Thymus (tissue), 11 donors: Measurements from ENCODE around the gene LRMDA. TPM values are rescaled to one million over a fixed set of nuclear protein-coding genes. Genes with fewer than 3 reads are reported as not detected.
A peak's percentile ranks its signal among the peaks of the same experiment; 100 is the strongest.

ENCODE experiments used
- DNase-seq, 9 donors: peaks; one replicate each; pipeline ENCODE4 v3.0.0-alpha.2; 2013; ENCODE audit warnings: low spot score in 9 of 9, low read depth in 6 of 9, missing footprints in 1 of 9
- H3K27ac ChIP-seq, 2 donors: one replicate each; pipeline ENCODE4 v1.5.1; 2013; ENCODE audit warnings: control low read depth in 1 of 2, low read depth in 1 of 2, low read length in 1 of 2, mild to moderate bottlenecking in 1 of 2, moderate library complexity in 1 of 2
- H3K27me3 ChIP-seq, 2 donors: one replicate each; pipeline ENCODE4 v1.5.1; 2013; ENCODE audit warnings: low read length in 1 of 2; ENCODE audit not compliant: control insufficient read depth in 2 of 2, insufficient read depth in 1 of 2
- H3K36me3 ChIP-seq, 2 donors: one replicate each; pipeline ENCODE4 v1.5.1; 2013; ENCODE audit warnings: low read length in 1 of 2, mild to moderate bottlenecking in 1 of 2, moderate library complexity in 1 of 2; ENCODE audit not compliant: control insufficient read depth in 2 of 2, insufficient read depth in 2 of 2
- H3K4me1 ChIP-seq, 2 donors: one replicate each; pipeline ENCODE4 v1.5.1; 2013; ENCODE audit warnings: low read length in 2 of 2; ENCODE audit not compliant: control insufficient read depth in 2 of 2, insufficient read depth in 2 of 2
- H3K4me3 ChIP-seq, 2 donors: one replicate each; pipeline ENCODE4 v1.5.1; 2013; ENCODE audit warnings: low read length in 2 of 2, control low read depth in 1 of 2, mild to moderate bottlenecking in 1 of 2
- H3K9me3 ChIP-seq, 2 donors: one replicate each; pipeline ENCODE4 v1.5.1; 2013; ENCODE audit warnings: low read length in 1 of 2, mild to moderate bottlenecking in 1 of 2; ENCODE audit not compliant: control insufficient read depth in 2 of 2, insufficient read depth in 1 of 2
- WGBS: extraction: QIAGEN DNeasy Blood & Tissue Kit; methylation state at CpG from one replicate; pipeline ENCODE4 v1.1.7; 2013; 5-methylcytosine and 5-hydroxymethylcytosine counted together
- polyA plus RNA-seq: library from polyadenylated mRNA; stranded (reverse); fragments of 200-250 nt; gene quantifications from one replicate; pipeline ENCODE4 v1.2.3, GENCODE V29; 2013
- total RNA-seq: library from RNA; stranded (reverse); fragments of 120-200 nt; gene quantifications from one replicate; pipeline ENCODE4 v1.2.4, GENCODE V29; 2013
- donor health status: healthy.

LRMDA gene
- total and polyA plus RNA-seq, 2 donors: 2.5 to 4.6 TPM

GRCh38 chr10:75461672-75462649 lies 30.5 kb downstream of the LRMDA start:
- H3K9me3 ChIP-seq: no peaks in the 10 kb centered on the region
- WGBS: 92% methylated on average over 15 of the region's 15 CpGs
- H3K36me3 ChIP-seq: no peaks in the 10 kb centered on the region
- no peak for DNase-seq
- H3K27me3 ChIP-seq: no peaks in the 10 kb centered on the region
- no peak overlapping the region for H3K27ac ChIP-seq
- H3K4me3 ChIP-seq: no peak overlapping the region
- H3K4me1 ChIP-seq: no peaks in the 10 kb centered on the region

- Histone ChIP-seq H3K27me3 (no peaks in the 10 kb centered on the region), H3K9me3 (no peaks in the 10 kb centered on the region), H3K4me1 (no peaks in the 10 kb centered on the region), H3K27ac (no peak overlapping the region), H3K36me3 (no peaks in the 10 kb centered on the region), H3K4me3 (no peak overlapping the region)
- no peak for DNase-seq
- 88% methylated on average over 9 of the region's 9 CpGs for WGBS
Measured at GRCh38 chr10:75462865-75463264, 31.4 kb downstream of the LRMDA start.

GRCh38 chr10:75464478-75465449 lies 33.3 kb downstream of the LRMDA start:
- Histone ChIP-seq H3K27me3 (no peaks in the 10 kb centered on the region), H3K9me3 (no peaks in the 10 kb centered on the region), H3K4me1 (no peaks in the 10 kb centered on the region), H3K36me3 (no peaks in the 10 kb centered on the region), H3K4me3 (no peak overlapping the region), H3K27ac (no peak overlapping the region)
- DNase-seq: no peak
- 88% methylated on average over 10 of the region's 10 CpGs for WGBS

DNA sequence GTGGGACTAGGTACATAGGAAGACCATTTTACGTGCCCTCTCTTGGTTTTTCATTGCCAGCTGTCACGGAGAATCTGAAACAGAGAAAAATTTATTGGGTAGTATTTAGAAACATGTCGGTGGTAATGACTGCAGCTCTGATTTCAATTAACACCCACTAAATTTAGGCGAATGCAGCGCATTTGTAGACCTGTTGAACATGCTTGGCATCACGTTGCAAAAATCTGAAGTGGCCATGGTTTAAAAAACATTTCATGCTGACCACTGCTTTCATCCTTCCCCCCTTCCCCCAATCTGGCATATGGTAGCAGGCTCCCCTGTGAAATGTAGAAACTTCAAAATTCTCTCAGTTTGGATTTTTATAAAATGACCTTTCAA lies 34.0 kb downstream of the LRMDA start:
- 96% methylated on average over 6 of the region's 6 CpGs for WGBS
- H3K36me3 ChIP-seq: no peaks in the 10 kb centered on the region
- no peaks in the 10 kb centered on the region for H3K9me3 ChIP-seq
- no peaks in the 10 kb centered on the region for H3K4me1 ChIP-seq
- H3K27ac ChIP-seq: no peak overlapping the region
- DNase-seq: no peak
- H3K27me3 ChIP-seq: no peaks in the 10 kb centered on the region
- no peak overlapping the region for H3K4me3 ChIP-seq

GRCh38 chr10:75466001-75466400 lies 34.6 kb downstream of the LRMDA start:
- H3K9me3 ChIP-seq: no peaks in the 10 kb centered on the region
- no peaks in the 10 kb centered on the region for H3K4me1 ChIP-seq
- H3K36me3 ChIP-seq: no peaks in the 10 kb centered on the region
- 93% methylated on average over 4 of the region's 4 CpGs for WGBS
- no peak overlapping the region for H3K27ac ChIP-seq
- no peak for DNase-seq
- H3K4me3 ChIP-seq: no peak overlapping the region
- H3K27me3 ChIP-seq: no peaks in the 10 kb centered on the region

DNA sequence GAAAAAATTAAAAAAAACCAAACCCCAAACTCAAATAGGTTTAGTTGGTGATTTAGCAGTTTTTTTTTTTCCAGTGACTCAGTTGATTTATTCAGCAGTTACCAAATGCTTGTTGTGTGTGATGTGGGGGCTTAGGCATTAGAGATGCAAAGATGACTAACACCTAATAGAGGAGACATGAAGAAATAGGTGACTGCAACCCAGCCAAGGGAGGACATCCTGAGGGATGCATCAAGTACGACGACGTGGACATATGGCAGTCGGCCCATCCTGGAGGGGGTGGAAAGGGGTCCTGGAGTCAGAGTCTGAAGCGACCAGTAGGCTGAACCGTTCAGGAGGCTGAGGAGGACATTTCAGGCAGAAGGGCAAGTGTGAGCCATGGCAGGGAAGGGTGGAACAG lies 35.5 kb downstream of the LRMDA start:
- no peak overlapping the region for H3K4me3 ChIP-seq
- H3K36me3 ChIP-seq: no peaks in the 10 kb centered on the region
- no peak for DNase-seq
- H3K4me1 ChIP-seq: no peaks in the 10 kb centered on the region
- H3K27ac ChIP-seq: no peak overlapping the region
- H3K27me3 ChIP-seq: no peaks in the 10 kb centered on the region
- WGBS: 95% methylated on average over 6 of the region's 6 CpGs
- H3K9me3 ChIP-seq: no peaks in the 10 kb centered on the region

DNA sequence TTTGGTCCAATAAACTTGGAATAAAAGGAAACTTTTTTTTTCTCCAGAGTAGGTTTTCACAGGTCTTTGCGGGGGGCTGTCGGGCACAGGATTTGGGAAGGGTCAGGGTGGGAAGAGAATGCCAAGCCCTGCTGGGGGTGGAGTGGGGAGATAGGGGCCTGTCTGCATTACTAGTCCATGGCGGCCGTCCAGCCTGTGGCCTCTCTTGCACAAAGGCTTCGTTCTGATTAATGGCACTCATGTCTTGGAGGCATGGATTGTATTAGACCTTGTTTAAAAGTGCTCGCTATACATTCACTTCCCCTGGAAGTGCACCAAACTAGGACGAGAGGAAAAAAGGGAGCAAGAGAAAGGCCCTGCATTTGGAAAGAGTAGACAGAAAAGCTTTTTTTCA lies 37.2 kb downstream of the LRMDA start:
- peak overlapping the region in 1 of 2 donors; percentile 12 for H3K27ac ChIP-seq
- no peaks in the 10 kb centered on the region for H3K4me1 ChIP-seq
- H3K4me3 ChIP-seq: no peak overlapping the region
- no peaks in the 10 kb centered on the region for H3K9me3 ChIP-seq
- H3K27me3 ChIP-seq: no peaks in the 10 kb centered on the region
- no peaks in the 10 kb centered on the region for H3K36me3 ChIP-seq
- DNase-seq: no peak
- 95% methylated on average over 7 of the region's 7 CpGs for WGBS

DNA sequence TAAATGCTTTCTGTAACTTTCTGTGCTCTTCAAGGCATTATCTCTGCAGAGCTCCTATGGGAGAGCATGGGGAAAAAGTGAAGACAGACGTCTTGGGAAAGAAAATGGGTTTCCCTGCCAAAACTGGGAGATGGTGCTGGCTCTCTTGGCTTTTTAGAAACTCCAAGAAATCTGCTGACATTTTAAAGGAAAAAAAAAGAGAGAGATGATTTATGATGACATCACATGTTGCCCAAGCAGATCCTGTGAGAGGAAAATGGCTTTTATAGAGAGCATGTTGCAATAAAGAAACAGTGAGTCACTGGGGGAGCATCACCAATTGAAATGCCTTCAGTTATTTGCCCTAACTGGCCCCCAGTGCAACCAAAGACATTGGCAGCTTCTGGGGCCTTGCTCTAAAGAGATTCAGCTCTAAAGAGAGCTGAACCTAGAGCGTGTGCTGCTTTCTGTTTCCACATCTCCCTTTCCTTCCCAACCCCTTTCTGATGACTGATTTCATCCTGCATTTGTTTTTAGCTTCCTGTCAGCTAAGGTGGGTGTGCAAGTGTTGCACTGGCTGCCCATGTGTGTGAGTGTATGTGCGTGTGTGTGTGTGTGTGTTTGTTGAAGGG lies 37.7 kb downstream of the LRMDA start:
- 83% methylated on average over 3 of the region's 3 CpGs for WGBS
- H3K27ac ChIP-seq: peak overlapping the region in 1 of 2 donors; percentile 37
- H3K4me1 ChIP-seq: no peaks in the 10 kb centered on the region
- no peaks in the 10 kb centered on the region for H3K27me3 ChIP-seq
- H3K9me3 ChIP-seq: no peaks in the 10 kb centered on the region
- DNase-seq: no peak
- no peaks in the 10 kb centered on the region for H3K36me3 ChIP-seq
- H3K4me3 ChIP-seq: no peak overlapping the region
